Measurements from ENCODE around the gene UQCRC1.

The UQCRC1 gene

GRCh38 chr3:48628277-48629017 is 19.0 kb upstream of the UQCRC1 start:
- no peak for DNase-seq (ENCODE audit: extremely low read depth, low read depth)
- TF ChIP-seq CTCF (IDR thresholded peaks at IDR 0.05; ENCODE audit: low read depth, low read length, missing control alignments): no peak
- H3K4me3 ChIP-seq (replicated peaks; ENCODE audit: low read depth, low read length): no peak overlapping the region

GRCh38 chr3:48625600-48625999 is 16.2 kb upstream of the UQCRC1 start:
- no peak overlapping the region for H3K4me3 ChIP-seq (replicated peaks; ENCODE audit: low read depth, low read length)
- TF ChIP-seq CTCF (IDR thresholded peaks at IDR 0.05; ENCODE audit: low read depth, low read length, missing control alignments): no peak
- DNase-seq (ENCODE audit: extremely low read depth, low read depth): no peak

GRCh38 chr3:48624767-48625166 is 15.3 kb upstream of the UQCRC1 start:
- DNase-seq (ENCODE audit: extremely low read depth, low read depth): no peak
- no peak for TF ChIP-seq CTCF (IDR thresholded peaks at IDR 0.05; ENCODE audit: low read depth, low read length, missing control alignments)
- H3K4me3 ChIP-seq (replicated peaks; ENCODE audit: low read depth, low read length): no peak overlapping the region

GRCh38 chr3:48623851-48624547 is 14.6 kb upstream of the UQCRC1 start:
- no peak overlapping the region for H3K4me3 ChIP-seq (replicated peaks; ENCODE audit: low read depth, low read length)
- no peak for DNase-seq (ENCODE audit: extremely low read depth, low read depth)
- TF ChIP-seq CTCF (IDR thresholded peaks at IDR 0.05; ENCODE audit: low read depth, low read length, missing control alignments): no peak

- DNase-seq (ENCODE audit: extremely low read depth, low read depth): no peak
- no peak within 1 kb of the TSS for H3K4me3 ChIP-seq (replicated peaks; ENCODE audit: low read depth, low read length)
- no peak for TF ChIP-seq CTCF (IDR thresholded peaks at IDR 0.05; ENCODE audit: low read depth, low read length, missing control alignments)
Measured at GRCh38 chr3:48621461-48621869, 12.0 kb upstream of the UQCRC1 start, which contains the start of gene TMEM89. Gene TMEM89, minus strand, starts transcription at chr3:48621769. Its CDS starts 13 bp downstream, at chr3:48621756.

- TF ChIP-seq CTCF (IDR thresholded peaks at IDR 0.05; ENCODE audit: low read depth, low read length, missing control alignments): no peak
- DNase-seq (ENCODE audit: extremely low read depth, low read depth): no peak
- no peak overlapping the region for H3K4me3 ChIP-seq (replicated peaks; ENCODE audit: low read depth, low read length)
Measured at GRCh38 chr3:48619541-48620524, 10.4 kb upstream of the UQCRC1 start.
